GM12874 (cell line): ENCODE data around the gene CCNT1.

Source experiments
- TF ChIP-seq, protein P1 (sequence below): IDR thresholded peaks from 2 replicates; pipeline ENCODE4 v1.5.1; 2011; ENCODE audit warnings: low read depth, mild to moderate bottlenecking, control low read depth, low read length, moderate library complexity; ENCODE audit not compliant: insufficient read depth

The CCNT1 gene

DNA sequence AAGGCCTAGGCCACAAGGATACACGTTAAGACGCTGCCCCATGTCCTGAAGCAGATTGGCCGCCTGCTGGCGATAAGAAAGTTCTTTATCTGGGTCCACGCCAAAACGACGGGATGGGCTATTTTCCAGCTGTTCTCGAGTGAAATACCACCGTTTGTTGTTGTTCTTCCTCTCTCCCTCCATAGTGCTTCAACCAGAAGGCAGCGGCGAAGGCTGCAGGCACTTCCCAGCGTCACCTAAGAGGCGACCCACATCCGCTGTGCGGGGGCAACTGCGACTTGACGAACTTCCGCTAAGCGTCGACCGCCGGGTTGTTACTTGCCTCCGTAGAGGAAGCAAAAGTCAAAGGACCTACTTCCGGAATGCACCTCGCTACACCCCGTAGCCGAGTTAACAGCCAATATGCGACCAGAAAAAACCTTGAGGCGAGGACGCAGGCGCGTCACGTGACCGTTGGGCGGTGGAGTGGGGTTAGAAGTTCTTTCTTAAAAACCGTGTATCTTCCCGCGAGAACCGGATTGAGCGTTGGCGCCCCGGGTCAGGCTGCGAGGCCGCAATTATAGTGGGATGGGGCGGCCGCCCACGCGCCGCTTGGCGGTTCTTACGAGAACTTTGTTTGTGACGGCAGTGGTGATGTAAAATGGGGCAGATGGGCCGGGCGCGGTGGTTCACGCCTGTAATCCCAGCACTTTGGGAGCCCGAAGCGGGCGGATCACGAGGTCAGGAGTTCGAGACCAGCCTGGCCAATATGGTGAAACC is at the start of gene CCNT1:
Gene CCNT1 (minus strand): TSS at position 215 of the 759 bp plus-strand sequence. CDS start 32 bp downstream, at position 183.
- TF ChIP-seq, protein P1, sequence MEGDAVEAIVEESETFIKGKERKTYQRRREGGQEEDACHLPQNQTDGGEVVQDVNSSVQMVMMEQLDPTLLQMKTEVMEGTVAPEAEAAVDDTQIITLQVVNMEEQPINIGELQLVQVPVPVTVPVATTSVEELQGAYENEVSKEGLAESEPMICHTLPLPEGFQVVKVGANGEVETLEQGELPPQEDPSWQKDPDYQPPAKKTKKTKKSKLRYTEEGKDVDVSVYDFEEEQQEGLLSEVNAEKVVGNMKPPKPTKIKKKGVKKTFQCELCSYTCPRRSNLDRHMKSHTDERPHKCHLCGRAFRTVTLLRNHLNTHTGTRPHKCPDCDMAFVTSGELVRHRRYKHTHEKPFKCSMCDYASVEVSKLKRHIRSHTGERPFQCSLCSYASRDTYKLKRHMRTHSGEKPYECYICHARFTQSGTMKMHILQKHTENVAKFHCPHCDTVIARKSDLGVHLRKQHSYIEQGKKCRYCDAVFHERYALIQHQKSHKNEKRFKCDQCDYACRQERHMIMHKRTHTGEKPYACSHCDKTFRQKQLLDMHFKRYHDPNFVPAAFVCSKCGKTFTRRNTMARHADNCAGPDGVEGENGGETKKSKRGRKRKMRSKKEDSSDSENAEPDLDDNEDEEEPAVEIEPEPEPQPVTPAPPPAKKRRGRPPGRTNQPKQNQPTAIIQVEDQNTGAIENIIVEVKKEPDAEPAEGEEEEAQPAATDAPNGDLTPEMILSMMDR: no peak

DNA sequence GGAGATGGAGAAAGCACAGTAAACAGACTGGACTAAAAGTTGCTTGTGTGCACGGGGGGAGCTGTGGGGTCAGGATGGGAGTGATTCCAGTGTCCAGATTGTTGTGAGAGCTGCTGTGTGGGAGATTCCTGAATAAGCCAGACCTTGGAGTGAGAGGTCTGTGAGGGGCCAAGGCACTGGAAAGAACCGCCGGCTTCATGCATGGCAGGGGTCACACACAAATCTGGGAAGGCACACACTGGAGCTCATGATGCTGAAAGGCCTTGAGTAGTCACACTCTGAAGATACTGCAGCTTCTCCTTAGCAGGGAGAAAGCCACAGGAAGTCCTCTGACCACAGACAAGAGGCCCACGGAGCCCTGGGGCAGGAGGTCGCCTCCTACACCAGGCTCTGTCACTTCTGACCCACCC is 49.3 kb upstream of the CCNT1 start:
- TF ChIP-seq, protein P1: no peak

DNA sequence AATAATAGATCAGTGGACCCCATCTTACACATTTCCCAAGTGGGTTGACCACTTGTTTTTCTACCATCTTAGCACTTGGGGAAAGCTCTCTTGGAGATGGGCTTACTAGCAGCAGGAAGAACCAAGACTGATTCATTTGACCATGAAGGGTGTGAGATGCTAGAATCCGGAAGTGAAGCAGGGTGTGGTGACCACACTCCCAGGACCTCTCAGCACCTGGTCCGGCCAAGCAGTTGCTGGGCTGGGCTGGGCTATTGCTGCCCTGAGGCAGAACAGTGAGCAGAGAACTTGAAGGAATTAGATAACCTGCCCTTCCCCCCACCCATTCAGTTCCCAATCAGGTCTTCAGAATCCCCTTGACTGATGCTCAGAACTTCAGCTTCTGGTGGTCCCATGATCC is 48.0 kb upstream of the CCNT1 start:
- TF ChIP-seq, protein P1: no peak

DNA sequence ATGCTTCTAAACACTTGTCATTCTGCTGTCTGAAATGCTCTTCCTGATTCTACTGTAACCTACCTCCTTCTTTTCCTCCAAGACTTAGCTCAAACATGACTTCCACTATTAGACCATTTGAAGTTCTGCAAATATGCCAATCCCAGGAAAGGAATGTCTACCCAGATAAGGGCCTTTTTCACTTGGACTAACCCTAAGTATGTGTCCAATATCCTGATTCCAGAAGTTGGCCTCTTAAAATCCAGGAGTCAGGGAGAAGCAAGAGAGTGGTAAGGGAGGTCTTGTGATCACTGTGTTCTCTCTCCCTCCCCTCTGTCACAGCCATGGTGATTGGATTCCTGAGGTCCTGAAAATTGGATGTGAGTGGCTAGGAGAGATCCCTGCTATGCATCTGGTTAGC is 42.2 kb upstream of the CCNT1 start:
- TF ChIP-seq, protein P1: no peak

DNA sequence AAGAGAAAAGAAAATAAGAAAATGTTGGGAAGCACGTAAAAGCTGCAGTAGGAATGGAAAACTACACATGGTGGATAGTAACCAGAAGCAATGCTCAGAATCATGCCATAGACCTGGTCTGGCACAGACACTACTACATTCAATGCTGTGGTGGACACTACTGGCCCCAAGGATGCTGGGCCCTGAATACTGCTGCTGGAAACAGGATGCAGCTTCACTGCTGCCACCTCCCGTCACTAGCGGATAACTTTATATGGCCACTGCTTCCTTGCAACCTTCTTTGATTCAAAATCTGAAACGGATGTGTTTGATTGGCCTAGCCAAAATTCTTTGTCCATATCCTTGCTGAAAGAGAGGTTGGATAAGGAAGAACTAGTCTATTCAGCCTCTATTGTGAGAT is 41.7 kb upstream of the CCNT1 start:
- TF ChIP-seq, protein P1: no peak

DNA sequence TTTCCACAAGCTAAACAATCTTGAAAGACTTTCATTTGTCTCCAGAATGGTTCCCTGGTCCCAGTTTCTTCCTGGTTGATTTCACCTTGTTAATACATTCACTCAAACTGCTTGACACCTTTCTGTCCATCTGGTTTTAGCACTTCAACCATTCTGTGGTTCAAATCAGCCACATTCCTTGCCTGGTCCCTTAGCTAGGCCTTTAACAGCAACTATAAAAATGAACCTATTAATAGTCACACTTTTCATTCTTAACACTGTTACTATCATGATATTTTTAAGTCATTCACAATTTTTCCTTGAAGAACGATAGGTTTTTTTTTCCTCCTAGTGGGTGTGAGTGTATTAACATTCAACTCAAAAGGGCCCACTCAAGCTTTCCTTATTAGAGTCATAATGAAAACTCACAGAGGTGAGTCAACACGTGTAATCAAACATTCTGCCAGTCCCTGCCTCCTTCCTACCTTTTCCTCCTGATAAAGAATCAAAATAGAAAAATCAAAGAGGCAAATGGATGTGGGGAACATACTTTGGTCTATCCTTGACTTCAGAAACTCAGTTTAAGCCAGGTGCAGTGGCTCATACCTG is 34.4 kb upstream of the CCNT1 start:
- TF ChIP-seq, protein P1: no peak

DNA sequence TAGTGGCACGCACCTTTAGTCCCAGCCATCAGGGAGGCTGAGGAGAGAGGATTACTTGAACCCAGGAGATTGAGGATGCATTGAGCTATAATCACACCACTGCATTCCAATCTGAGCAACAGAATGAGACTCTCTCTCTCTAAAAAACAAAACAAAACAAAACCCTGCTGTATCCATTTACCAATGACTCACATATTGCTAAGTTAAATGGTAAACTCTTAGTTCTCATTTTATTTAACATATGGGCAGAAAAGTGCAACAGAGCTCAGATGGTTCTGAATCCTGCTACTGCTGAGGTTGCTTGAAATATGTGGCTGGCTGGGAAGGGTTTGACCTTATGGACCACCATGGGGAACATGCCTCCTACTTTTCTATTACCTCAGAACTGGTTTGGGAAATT is 33.7 kb upstream of the CCNT1 start:
- TF ChIP-seq, protein P1: no peak
